Mucosa of stomach (tissue), 1 donor: ENCODE results near the gene SLC22A24.

Source experiments
- H3K27me3 ChIP-seq: one replicate; pipeline ENCODE4 v1.7.0; 2013; ENCODE audit warnings: mild to moderate bottlenecking, low read length; ENCODE audit not compliant: control insufficient read depth, insufficient read depth
- H3K36me3 ChIP-seq: one replicate; pipeline ENCODE4 v1.7.0; 2013; ENCODE audit warnings: low read length; ENCODE audit not compliant: control insufficient read depth, insufficient read depth
- H3K4me1 ChIP-seq: one replicate; pipeline ENCODE4 v1.7.0; 2013; ENCODE audit warnings: mild to moderate bottlenecking, low read length; ENCODE audit not compliant: control insufficient read depth, insufficient read depth
- H3K4me3 ChIP-seq: one replicate; pipeline ENCODE4 v1.7.0; 2013; ENCODE audit warnings: low read length
- H3K9ac ChIP-seq: one replicate; pipeline ENCODE4 v1.7.0; 2013; ENCODE audit warnings: mild to moderate bottlenecking, low read length, moderate library complexity
- H3K9me3 ChIP-seq: one replicate; pipeline ENCODE4 v1.7.0; 2013; ENCODE audit warnings: mild to moderate bottlenecking, low read length, moderate library complexity; ENCODE audit not compliant: control insufficient read depth
- donor health status: Pancreatic carcinoma.

Gene SLC22A24

DNA sequence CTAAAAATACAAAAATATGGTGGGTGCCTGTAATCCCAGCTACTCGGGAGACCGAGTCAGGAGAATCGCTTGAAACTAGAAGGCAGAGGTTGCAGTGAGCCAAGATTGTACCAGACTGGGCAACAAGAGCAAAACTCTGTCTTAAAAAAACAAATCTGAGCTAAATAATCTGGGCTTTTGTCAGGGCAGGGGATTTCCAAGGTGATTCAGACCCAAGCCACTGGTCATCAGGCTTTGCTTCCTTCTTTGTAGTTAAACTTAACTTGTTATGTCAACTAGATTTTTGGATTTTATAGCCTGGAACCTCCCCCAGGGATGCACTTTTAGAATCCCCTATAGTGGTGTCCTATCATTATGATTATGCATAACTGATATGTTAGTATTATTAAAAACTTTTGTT is 101.4 kb downstream of the SLC22A24 start:
- no peaks in the 10 kb centered on the region for H3K36me3 ChIP-seq
- H3K27me3 ChIP-seq: no peaks in the 10 kb centered on the region
- H3K4me1 ChIP-seq: no peaks in the 10 kb centered on the region
- H3K4me3 ChIP-seq: no peak overlapping the region
- H3K9me3 ChIP-seq: no peaks in the 10 kb centered on the region
- H3K9ac ChIP-seq: no peak overlapping the region

DNA sequence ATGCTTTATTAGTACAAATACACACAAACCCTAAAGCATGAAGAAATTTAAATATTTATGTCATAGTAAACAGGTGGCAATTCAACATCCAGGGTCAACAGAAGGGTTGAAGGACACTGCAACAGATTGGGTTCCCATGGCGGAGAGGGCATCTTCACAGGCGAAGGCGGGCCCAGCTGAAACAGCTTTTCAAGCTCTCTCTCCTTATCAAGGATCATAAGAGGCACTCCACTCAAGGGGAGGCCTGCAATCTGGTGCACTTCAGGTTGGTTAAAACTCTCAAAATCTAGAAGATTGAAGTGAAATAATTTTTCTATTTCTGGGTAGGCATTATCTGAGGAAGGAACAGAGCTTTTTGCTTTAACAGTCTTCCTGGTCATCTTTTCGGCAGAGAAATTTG is 111.6 kb downstream of the SLC22A24 start:
- no peak overlapping the region for H3K9ac ChIP-seq
- H3K36me3 ChIP-seq: no peaks in the 10 kb centered on the region
- H3K4me1 ChIP-seq: no peaks in the 10 kb centered on the region
- H3K4me3 ChIP-seq: no peak overlapping the region
- no peaks in the 10 kb centered on the region for H3K27me3 ChIP-seq
- H3K9me3 ChIP-seq: no peaks in the 10 kb centered on the region
